Inflammatory macrophage treated with lipopolysaccharide for 4 hours (primary cell): ENCODE data around the gene CEBPE.

Experiments used
- DNase-seq: peaks from one replicate; pipeline ENCODE4 v3.0.0-alpha.2; 2020

The CEBPE gene

GRCh38 chr14:23071921-23072539 lies 47.0 kb downstream of the CEBPE start:
- DNase-seq = no peak

DNA sequence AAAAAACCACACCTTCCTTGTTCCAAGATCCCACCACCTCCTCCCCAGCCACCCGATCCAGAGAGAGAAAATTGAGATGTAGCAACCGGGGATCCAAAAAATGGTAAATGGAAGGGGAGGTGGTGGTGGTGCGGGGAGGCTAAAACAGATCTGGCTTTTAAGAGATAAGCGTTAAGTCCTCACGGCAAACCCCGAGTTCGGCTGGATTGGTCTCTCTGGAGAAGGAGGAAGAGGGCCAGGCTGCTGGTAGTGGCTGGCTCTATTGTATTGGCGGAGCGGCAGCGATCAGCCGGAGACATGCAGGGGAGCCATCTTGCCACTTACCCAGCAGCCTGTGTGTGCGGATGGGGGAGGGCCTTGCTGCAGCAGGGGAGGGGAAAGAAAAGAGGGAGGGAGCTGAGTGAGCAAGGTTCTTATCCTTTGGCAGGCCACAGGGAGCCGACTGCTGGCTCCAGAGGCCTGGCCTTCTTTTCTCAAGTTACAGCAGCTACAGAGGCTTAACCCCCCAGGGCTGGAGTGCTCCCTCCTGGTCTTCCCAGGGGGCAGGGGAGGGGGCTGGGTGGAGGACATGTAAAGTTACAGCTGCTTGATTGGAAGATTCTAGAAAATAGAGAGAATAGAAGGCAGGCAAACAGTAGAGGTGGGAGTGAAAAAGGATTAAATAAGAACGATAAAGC lies 47.7 kb downstream of the CEBPE start:
- peak; percentile 81 for DNase-seq

GRCh38 chr14:23070262-23071129 lies 48.6 kb downstream of the CEBPE start:
- DNase-seq = peak; percentile 37

GRCh38 chr14:23069413-23069806 lies 49.6 kb downstream of the CEBPE start:
- peak; percentile 29 for DNase-seq

GRCh38 chr14:23068789-23069412 lies 50.2 kb downstream of the CEBPE start:
- peak; percentile 80 for DNase-seq

GRCh38 chr14:23067847-23068788 lies 50.9 kb downstream of the CEBPE start:
- no peak for DNase-seq
